Measurements from ENCODE around the gene SCUBE2.

Gene SCUBE2

DNA sequence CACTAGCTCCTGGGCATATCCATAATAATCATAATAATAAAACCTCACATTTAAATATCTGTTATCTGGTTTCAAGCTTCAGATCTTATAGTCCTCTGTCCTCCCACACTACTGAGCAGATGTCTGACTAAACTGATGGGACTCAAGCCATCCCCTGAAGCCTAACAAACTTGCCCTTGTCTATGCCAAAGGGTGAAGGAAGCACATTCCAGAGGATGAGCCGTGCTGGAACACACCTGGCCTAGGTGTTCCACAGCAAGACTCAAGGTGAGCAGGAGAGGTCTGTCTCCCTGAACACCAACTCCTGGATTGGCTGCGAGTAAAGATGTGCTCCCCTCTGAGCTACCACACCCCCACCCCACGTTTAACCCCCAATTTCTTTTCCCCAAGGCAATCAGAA lies 14.7 kb downstream of the SCUBE2 start:
- Histone ChIP-seq H3K4me1 (ENCODE audit: control insufficient read depth, insufficient read depth, low read depth, low read length) (peaks cover 2% of the 10 kb centered on the region), H3K9ac (ENCODE audit: low read length) (no peak overlapping the region), H4K8ac (ENCODE audit: low read length) (no peak overlapping the region), H2BK15ac (ENCODE audit: low read depth, poor library complexity, severe bottlenecking) (no peak overlapping the region), H2BK120ac (ENCODE audit: low read depth, low read length) (no peak overlapping the region), H2AK5ac (ENCODE audit: low read length, severe bottlenecking) (no peak overlapping the region), H3K27ac (ENCODE audit: low read length, poor library complexity, severe bottlenecking) (no peak overlapping the region), H4K91ac (ENCODE audit: low read length) (no peak overlapping the region), H2BK5ac (ENCODE audit: low read depth, low read length, poor library complexity, severe bottlenecking) (no peak overlapping the region), H3K4me3 (ENCODE audit: insufficient read depth in 1 of 2, low read depth in 1 of 2, low read length in 2 of 2) (no peak overlapping the region), H3K9me3 (ENCODE audit: control insufficient read depth, low read length) (no peaks in the 10 kb centered on the region), H2BK12ac (ENCODE audit: low read length in 2 of 2) (no peak overlapping the region), H3K27me3 (ENCODE audit: control insufficient read depth in 1 of 2, insufficient read depth in 1 of 2, low read length in 2 of 2) (no peaks in the 10 kb centered on the region), H3K18ac (ENCODE audit: low read depth in 1 of 2, low read length in 2 of 2) (no peak overlapping the region), H3K4ac (ENCODE audit: low read depth in 1 of 2, low read length in 2 of 2) (no peak overlapping the region), H3K14ac (ENCODE audit: low read length in 2 of 2) (no peak overlapping the region), H3K36me3 (ENCODE audit: control insufficient read depth in 1 of 2, insufficient read depth in 2 of 2, low read depth in 1 of 2, low read length in 2 of 2) (peaks cover 0 to 3% of the 10 kb centered on the region in 2 experiments), H3K4me2 (ENCODE audit: low read length, poor library complexity, severe bottlenecking) (no peak overlapping the region), H2AFZ (ENCODE audit: low read depth, low read length) (no peak overlapping the region), H3K23ac (ENCODE audit: low read length in 2 of 2) (no peak overlapping the region), H3K79me1 (replicated peaks; ENCODE audit: low read length, poor library complexity, severe bottlenecking) (no peaks in the 10 kb centered on the region)
- DNase-seq = no peak
- 93% methylated on average over 1 of the region's 3 CpGs for WGBS

DNA sequence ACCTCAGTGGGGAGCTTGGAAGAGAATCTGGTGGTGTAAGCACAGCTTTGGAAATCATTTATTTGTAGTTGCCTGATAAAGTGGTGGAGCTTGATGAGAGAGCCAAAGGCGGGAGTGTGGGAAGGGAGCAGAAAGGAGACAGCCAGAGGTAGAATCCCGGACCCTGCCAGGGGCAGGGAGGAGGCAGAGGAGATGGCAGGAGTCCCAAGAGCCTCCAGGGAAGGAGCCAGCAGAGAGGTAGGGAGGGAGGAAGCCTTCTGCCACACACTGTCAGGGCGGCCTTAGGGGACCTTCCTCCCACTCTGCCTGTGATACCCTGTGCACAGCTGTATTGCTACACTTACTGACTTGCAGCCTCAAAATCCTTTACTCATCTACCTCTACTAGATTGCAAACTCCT lies 15.4 kb downstream of the SCUBE2 start:
- WGBS = 97% methylated on average over 3 of the region's 3 CpGs
- Histone ChIP-seq H2BK120ac (ENCODE audit: low read depth, low read length) (no peak overlapping the region), H2BK5ac (ENCODE audit: low read depth, low read length, poor library complexity, severe bottlenecking) (no peak overlapping the region)

GRCh38 chr11:9075556-9075955 lies 15.8 kb downstream of the SCUBE2 start:
- Histone ChIP-seq H3K36me3 (ENCODE audit: control insufficient read depth in 1 of 2, insufficient read depth in 2 of 2, low read depth in 1 of 2, low read length in 2 of 2) (peaks cover 0 to 3% of the 10 kb centered on the region in 2 experiments), H3K4me1 (ENCODE audit: control insufficient read depth, insufficient read depth, low read depth, low read length) (peaks cover 2% of the 10 kb centered on the region), H4K8ac (ENCODE audit: low read length) (no peak overlapping the region), H2BK12ac (ENCODE audit: low read length in 2 of 2) (no peak overlapping the region), H3K4me3 (ENCODE audit: insufficient read depth in 1 of 2, low read depth in 1 of 2, low read length in 2 of 2) (no peak overlapping the region), H3K4ac (ENCODE audit: low read depth in 1 of 2, low read length in 2 of 2) (no peak overlapping the region), H4K91ac (ENCODE audit: low read length) (no peak overlapping the region), H2AK5ac (ENCODE audit: low read length, severe bottlenecking) (no peak overlapping the region), H2AFZ (ENCODE audit: low read depth, low read length) (no peak overlapping the region), H3K27me3 (ENCODE audit: control insufficient read depth in 1 of 2, insufficient read depth in 1 of 2, low read length in 2 of 2) (no peaks in the 10 kb centered on the region), H3K79me1 (replicated peaks; ENCODE audit: low read length, poor library complexity, severe bottlenecking) (no peaks in the 10 kb centered on the region), H3K9ac (ENCODE audit: low read length) (no peak overlapping the region), H2BK5ac (ENCODE audit: low read depth, low read length, poor library complexity, severe bottlenecking) (no peak overlapping the region), H2BK120ac (ENCODE audit: low read depth, low read length) (no peak overlapping the region), H3K23ac (ENCODE audit: low read length in 2 of 2) (no peak overlapping the region), H3K9me3 (ENCODE audit: control insufficient read depth, low read length) (no peaks in the 10 kb centered on the region), H3K27ac (ENCODE audit: low read length, poor library complexity, severe bottlenecking) (no peak overlapping the region), H2BK15ac (ENCODE audit: low read depth, poor library complexity, severe bottlenecking) (no peak overlapping the region), H3K4me2 (ENCODE audit: low read length, poor library complexity, severe bottlenecking) (no peak overlapping the region), H3K14ac (ENCODE audit: low read length in 2 of 2) (peak overlapping the region in 1 of 2 experiments; percentile 72), H3K18ac (ENCODE audit: low read depth in 1 of 2, low read length in 2 of 2) (no peak overlapping the region)
- 95% methylated on average over 4 of the region's 4 CpGs for WGBS
- no peak for DNase-seq

More for the DNA sequence above, 15.4 kb downstream of the SCUBE2 start:
- no peaks in the 10 kb centered on the region for H3K9me3 ChIP-seq (ENCODE audit: control insufficient read depth, low read length)
- no peak overlapping the region for H3K18ac ChIP-seq (ENCODE audit: low read depth in 1 of 2, low read length in 2 of 2)
- H3K23ac ChIP-seq (ENCODE audit: low read length in 2 of 2) = no peak overlapping the region
- peaks cover 0 to 3% of the 10 kb centered on the region in 2 experiments for H3K36me3 ChIP-seq (ENCODE audit: control insufficient read depth in 1 of 2, insufficient read depth in 2 of 2, low read depth in 1 of 2, low read length in 2 of 2)
- no peak overlapping the region for H3K9ac ChIP-seq (ENCODE audit: low read length)
- no peak overlapping the region for H2BK15ac ChIP-seq (ENCODE audit: low read depth, poor library complexity, severe bottlenecking)
- no peak overlapping the region for H3K4me2 ChIP-seq (ENCODE audit: low read length, poor library complexity, severe bottlenecking)
- H2AFZ ChIP-seq (ENCODE audit: low read depth, low read length) = no peak overlapping the region
- no peaks in the 10 kb centered on the region for H3K27me3 ChIP-seq (ENCODE audit: control insufficient read depth in 1 of 2, insufficient read depth in 1 of 2, low read length in 2 of 2)
- no peak overlapping the region for H3K27ac ChIP-seq (ENCODE audit: low read length, poor library complexity, severe bottlenecking)
- DNase-seq = no peak
- no peaks in the 10 kb centered on the region for H3K79me1 ChIP-seq (replicated peaks; ENCODE audit: low read length, poor library complexity, severe bottlenecking)
- peak overlapping the region in 1 of 2 experiments; percentile 6 for H2BK12ac ChIP-seq (ENCODE audit: low read length in 2 of 2)
- no peak overlapping the region for H2AK5ac ChIP-seq (ENCODE audit: low read length, severe bottlenecking)
- H4K8ac ChIP-seq (ENCODE audit: low read length) = peak overlapping the region; percentile 19
- H3K4me1 ChIP-seq (ENCODE audit: control insufficient read depth, insufficient read depth, low read depth, low read length) = peaks cover 2% of the 10 kb centered on the region
- H3K4me3 ChIP-seq (ENCODE audit: insufficient read depth in 1 of 2, low read depth in 1 of 2, low read length in 2 of 2) = no peak overlapping the region
- H4K91ac ChIP-seq (ENCODE audit: low read length) = no peak overlapping the region
- H3K14ac ChIP-seq (ENCODE audit: low read length in 2 of 2) = no peak overlapping the region
- no peak overlapping the region for H3K4ac ChIP-seq (ENCODE audit: low read depth in 1 of 2, low read length in 2 of 2)

- no peaks in the 10 kb centered on the region for H3K9me3 ChIP-seq (ENCODE audit: control insufficient read depth, low read length)
- peak overlapping the region in 1 of 2 experiments; percentile 24 for H3K4ac ChIP-seq (ENCODE audit: low read depth in 1 of 2, low read length in 2 of 2)
- H3K14ac ChIP-seq (ENCODE audit: low read length in 2 of 2) = no peak overlapping the region
- no peak overlapping the region for H4K8ac ChIP-seq (ENCODE audit: low read length)
- no peak overlapping the region for H2BK120ac ChIP-seq (ENCODE audit: low read depth, low read length)
- H3K23ac ChIP-seq (ENCODE audit: low read length in 2 of 2) = no peak overlapping the region
- H2AFZ ChIP-seq (ENCODE audit: low read depth, low read length) = no peak overlapping the region
- H3K4me1 ChIP-seq (ENCODE audit: control insufficient read depth, insufficient read depth, low read depth, low read length) = peaks cover 2% of the 10 kb centered on the region
- peaks cover 0 to 3% of the 10 kb centered on the region in 2 experiments for H3K36me3 ChIP-seq (ENCODE audit: control insufficient read depth in 1 of 2, insufficient read depth in 2 of 2, low read depth in 1 of 2, low read length in 2 of 2)
- no peak overlapping the region for H3K27ac ChIP-seq (ENCODE audit: low read length, poor library complexity, severe bottlenecking)
- H3K79me1 ChIP-seq (replicated peaks; ENCODE audit: low read length, poor library complexity, severe bottlenecking) = no peaks in the 10 kb centered on the region
- 85% methylated on average over 13 of the region's 15 CpGs for WGBS
- H3K27me3 ChIP-seq (ENCODE audit: control insufficient read depth in 1 of 2, insufficient read depth in 1 of 2, low read length in 2 of 2) = no peaks in the 10 kb centered on the region
- H2BK5ac ChIP-seq (ENCODE audit: low read depth, low read length, poor library complexity, severe bottlenecking) = no peak overlapping the region
- no peak overlapping the region for H3K18ac ChIP-seq (ENCODE audit: low read depth in 1 of 2, low read length in 2 of 2)
- no peak overlapping the region for H4K91ac ChIP-seq (ENCODE audit: low read length)
- H2BK12ac ChIP-seq (ENCODE audit: low read length in 2 of 2) = no peak overlapping the region
- H2AK5ac ChIP-seq (ENCODE audit: low read length, severe bottlenecking) = no peak overlapping the region
- DNase-seq = no peak
- H3K9ac ChIP-seq (ENCODE audit: low read length) = no peak overlapping the region
- no peak overlapping the region for H3K4me3 ChIP-seq (ENCODE audit: insufficient read depth in 1 of 2, low read depth in 1 of 2, low read length in 2 of 2)
- peak overlapping the region; percentile 60 for H2BK15ac ChIP-seq (ENCODE audit: low read depth, poor library complexity, severe bottlenecking)
- H3K4me2 ChIP-seq (ENCODE audit: low read length, poor library complexity, severe bottlenecking) = no peak overlapping the region
Observed at GRCh38 chr11:9074338-9075029, 16.9 kb downstream of the SCUBE2 start.

Data from mesenchymal stem cell (in vitro differentiated cells and primary cell).